Mesenchymal stem cell (in vitro differentiated cells and primary cell): ENCODE measurements around the gene PHF20.

Experiments used
- DNase-seq: peaks from one replicate; pipeline ENCODE4 v3.0.0-alpha.2; 2013
- H2AFZ ChIP-seq: one replicate; pipeline ENCODE4 v1.6.1; 2013; ENCODE audit warnings: low read depth, mild to moderate bottlenecking, control low read depth, inconsistent platforms, low read length, moderate library complexity
- H2AK5ac ChIP-seq: 2 replicates; pipeline ENCODE4 v1.6.1; 2013; ENCODE audit warnings: low read length, moderate library complexity, mild to moderate bottlenecking, inconsistent platforms; ENCODE audit not compliant: severe bottlenecking
- H2BK120ac ChIP-seq: one replicate; pipeline ENCODE4 v1.6.1; 2013; ENCODE audit warnings: low read depth, mild to moderate bottlenecking, inconsistent platforms, low read length, moderate library complexity
- H2BK12ac ChIP-seq, 2 experiments: one replicate each; pipeline ENCODE4 v1.6.1; 2013; ENCODE audit warnings: inconsistent platforms in 2 of 2, low read length in 2 of 2, mild to moderate bottlenecking in 2 of 2, moderate library complexity in 2 of 2, control low read depth in 1 of 2
- H2BK15ac ChIP-seq: one replicate; pipeline ENCODE4 v1.6.1; 2013; ENCODE audit warnings: mild to moderate bottlenecking, low read depth, inconsistent platforms; ENCODE audit not compliant: poor library complexity, severe bottlenecking
- H2BK5ac ChIP-seq: 2 replicates; pipeline ENCODE4 v1.6.1; 2013; ENCODE audit warnings: low read depth, mild to moderate bottlenecking, low read length, control low read depth, inconsistent platforms; ENCODE audit not compliant: poor library complexity, severe bottlenecking
- H3K14ac ChIP-seq, 2 experiments: one replicate each; pipeline ENCODE4 v1.6.1; 2013; ENCODE audit warnings: inconsistent platforms in 2 of 2, low read length in 2 of 2, control low read depth in 1 of 2, mild to moderate bottlenecking in 1 of 2, moderate library complexity in 1 of 2
- H3K18ac ChIP-seq, 2 experiments: one replicate each; pipeline ENCODE4 v1.6.1; 2013; ENCODE audit warnings: inconsistent platforms in 2 of 2, low read length in 2 of 2, control low read depth in 1 of 2, low read depth in 1 of 2, mild to moderate bottlenecking in 1 of 2
- H3K23ac ChIP-seq, 2 experiments: one replicate each; pipeline ENCODE4 v1.6.1; 2013; ENCODE audit warnings: inconsistent platforms in 2 of 2, low read length in 2 of 2, mild to moderate bottlenecking in 2 of 2, moderate library complexity in 2 of 2, control low read depth in 1 of 2
- H3K27ac ChIP-seq: 2 replicates; pipeline ENCODE4 v1.5.1; 2013; ENCODE audit warnings: mild to moderate bottlenecking, moderate library complexity, low read length, control low read depth, inconsistent platforms; ENCODE audit not compliant: poor library complexity, severe bottlenecking
- H3K27me3 ChIP-seq, 2 experiments: 2 replicates each; pipeline versions ENCODE4 v1.6.1 to v1.7.0; 2013; ENCODE audit warnings: low read length in 2 of 2, mild to moderate bottlenecking in 2 of 2, moderate library complexity in 2 of 2, control low read depth in 1 of 2, inconsistent platforms in 1 of 2; ENCODE audit not compliant: control insufficient read depth in 1 of 2, insufficient read depth in 1 of 2
- H3K36me3 ChIP-seq, 2 experiments: 2 replicates each; pipeline versions ENCODE4 v1.6.1 to v1.7.0; 2013; ENCODE audit warnings: low read length in 2 of 2, control low read depth in 1 of 2, inconsistent platforms in 1 of 2, low read depth in 1 of 2, mild to moderate bottlenecking in 1 of 2; ENCODE audit not compliant: insufficient read depth in 2 of 2, control insufficient read depth in 1 of 2
- H3K4ac ChIP-seq, 2 experiments: one replicate each; pipeline ENCODE4 v1.6.1; 2013; ENCODE audit warnings: inconsistent platforms in 2 of 2, low read length in 2 of 2, mild to moderate bottlenecking in 2 of 2, moderate library complexity in 2 of 2, control low read depth in 1 of 2, low read depth in 1 of 2
- H3K4me1 ChIP-seq: 2 replicates; pipeline ENCODE4 v1.6.1; 2013; ENCODE audit warnings: low read depth, low read length, control low read depth; ENCODE audit not compliant: control insufficient read depth, insufficient read depth
- H3K4me2 ChIP-seq: 2 replicates; pipeline ENCODE4 v1.6.1; 2013; ENCODE audit warnings: low read length, mild to moderate bottlenecking, inconsistent platforms; ENCODE audit not compliant: poor library complexity, severe bottlenecking
- H3K4me3 ChIP-seq, 2 experiments: 2 replicates each; pipeline versions ENCODE4 v1.5.1 to v1.7.0; 2013; ENCODE audit warnings: low read length in 2 of 2, mild to moderate bottlenecking in 2 of 2, control low read depth in 1 of 2, low read depth in 1 of 2; ENCODE audit not compliant: insufficient read depth in 1 of 2
- H3K79me1 ChIP-seq: replicated peaks from 2 replicates; pipeline ENCODE4 v1.6.1; 2013; ENCODE audit warnings: mild to moderate bottlenecking, control low read depth, low read length, inconsistent platforms; ENCODE audit not compliant: poor library complexity, severe bottlenecking
- H3K9ac ChIP-seq: 2 replicates; pipeline ENCODE4 v1.7.0; 2013; ENCODE audit warnings: mild to moderate bottlenecking, low read length, moderate library complexity
- H3K9me3 ChIP-seq: 2 replicates; pipeline ENCODE4 v1.7.0; 2013; ENCODE audit warnings: mild to moderate bottlenecking, low read length; ENCODE audit not compliant: control insufficient read depth
- H4K8ac ChIP-seq: one replicate; pipeline ENCODE4 v1.6.1; 2013; ENCODE audit warnings: inconsistent platforms, mild to moderate bottlenecking, low read length, moderate library complexity
- H4K91ac ChIP-seq: one replicate; pipeline ENCODE4 v1.6.1; 2013; ENCODE audit warnings: mild to moderate bottlenecking, low read length, inconsistent platforms
- WGBS: methylation state at CpG from one replicate; pipeline ENCODE4 v1.1.7; 2013; ENCODE audit warnings: mixed read lengths; 5-methylcytosine and 5-hydroxymethylcytosine counted together

PHF20 gene

GRCh38 chr20:35876033-35876320 is 104.2 kb downstream of the PHF20 start:
- no peak overlapping the region for H3K14ac ChIP-seq
- no peak for DNase-seq
- no peak overlapping the region for H2BK15ac ChIP-seq
- H3K9ac ChIP-seq, result peak overlapping the region; percentile 35
- no peak overlapping the region for H3K18ac ChIP-seq
- no peak overlapping the region for H2BK12ac ChIP-seq
- H2AFZ ChIP-seq, result no peak overlapping the region
- no peak overlapping the region for H2BK120ac ChIP-seq
- H2BK5ac ChIP-seq, result no peak overlapping the region
- H3K9me3 ChIP-seq, result no peaks in the 10 kb centered on the region
- no peak overlapping the region for H3K4me2 ChIP-seq
- H3K4ac ChIP-seq, result no peak overlapping the region
- no peak overlapping the region for H3K23ac ChIP-seq
- H3K79me1 ChIP-seq, result peaks cover 11% of the 10 kb centered on the region
- peaks cover 0 to 14% of the 10 kb centered on the region in 2 experiments for H3K36me3 ChIP-seq
- peak overlapping the region; percentile 85 for H3K27ac ChIP-seq
- H2AK5ac ChIP-seq, result no peak overlapping the region
- H3K4me1 ChIP-seq, result peaks cover 5% of the 10 kb centered on the region
- no peak overlapping the region for H4K91ac ChIP-seq
- WGBS, result 78% methylated on average over 2 of the region's 3 CpGs
- H4K8ac ChIP-seq, result no peak overlapping the region
- no peak overlapping the region for H3K4me3 ChIP-seq
- H3K27me3 ChIP-seq, result no peaks in the 10 kb centered on the region

DNA sequence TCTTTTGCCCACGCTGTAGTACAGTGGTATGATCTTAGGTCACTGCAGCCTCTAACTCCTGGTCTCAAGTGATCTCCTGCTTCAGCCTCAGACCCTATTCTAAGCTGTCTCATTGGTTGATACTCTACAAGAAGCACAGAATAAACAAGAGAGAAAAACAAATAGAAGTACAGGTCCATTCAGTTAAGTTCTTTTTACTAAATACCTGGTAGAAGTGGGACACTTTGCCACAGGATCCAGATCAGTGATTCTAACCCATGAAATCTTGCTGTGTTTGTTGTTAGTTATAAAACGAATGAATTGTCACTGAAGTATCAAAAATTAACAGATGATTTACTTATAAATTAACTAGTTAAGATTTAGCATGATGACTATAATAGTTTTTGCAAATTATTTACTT is 105.8 kb downstream of the PHF20 start:
- no peak overlapping the region for H4K91ac ChIP-seq
- no peaks in the 10 kb centered on the region for H3K9me3 ChIP-seq
- H3K4ac ChIP-seq, result no peak overlapping the region
- no peak overlapping the region for H3K23ac ChIP-seq
- no peak overlapping the region for H2BK5ac ChIP-seq
- peaks cover 11% of the 10 kb centered on the region for H3K79me1 ChIP-seq
- H3K18ac ChIP-seq, result no peak overlapping the region
- H2AK5ac ChIP-seq, result no peak overlapping the region
- no peak overlapping the region for H3K14ac ChIP-seq
- no peak overlapping the region for H2BK12ac ChIP-seq
- no peak overlapping the region for H3K4me3 ChIP-seq
- no peak overlapping the region for H2BK120ac ChIP-seq
- H3K36me3 ChIP-seq, result peaks cover 0 to 11% of the 10 kb centered on the region in 2 experiments
- H4K8ac ChIP-seq, result no peak overlapping the region
- no peak overlapping the region for H3K9ac ChIP-seq
- peaks cover 4% of the 10 kb centered on the region for H3K4me1 ChIP-seq
- H2BK15ac ChIP-seq, result no peak overlapping the region
- no CpG with 5 or more reads among the region's 2 CpGs for WGBS
- H3K27ac ChIP-seq, result no peak overlapping the region
- no peaks in the 10 kb centered on the region for H3K27me3 ChIP-seq
- no peak for DNase-seq
- H2AFZ ChIP-seq, result no peak overlapping the region
- H3K4me2 ChIP-seq, result no peak overlapping the region

DNA sequence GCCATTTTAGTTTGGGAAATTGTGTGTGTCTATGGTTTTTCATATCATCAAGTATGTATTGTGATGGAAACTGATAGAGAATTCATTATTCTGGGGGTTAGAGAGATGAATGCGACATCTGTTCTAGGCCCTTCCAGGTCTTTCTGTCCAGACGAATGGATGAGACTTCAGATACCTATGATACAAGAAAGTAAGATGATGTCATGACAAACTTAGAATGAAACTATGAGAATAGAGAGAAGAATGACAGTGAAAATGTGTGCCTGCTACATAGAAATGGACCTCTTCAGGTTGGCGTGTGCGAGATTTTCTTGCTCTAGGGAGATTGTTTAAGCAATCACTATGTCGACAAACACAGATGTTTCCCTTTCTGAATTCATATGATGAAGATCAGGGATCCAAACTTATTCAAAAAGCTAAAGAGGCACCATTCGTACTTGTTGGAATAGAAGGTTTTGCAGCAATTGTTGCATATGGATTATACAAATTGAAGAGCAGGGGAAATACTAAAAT is 106.4 kb downstream of the PHF20 start:
- Histone ChIP-seq H3K23ac (no peak overlapping the region), H2AK5ac (no peak overlapping the region), H3K4me3 (no peak overlapping the region), H2BK120ac (no peak overlapping the region), H3K4ac (no peak overlapping the region), H3K4me2 (no peak overlapping the region), H3K36me3 (peaks cover 0 to 6% of the 10 kb centered on the region in 2 experiments), H2BK15ac (no peak overlapping the region), H3K18ac (no peak overlapping the region), H4K8ac (no peak overlapping the region), H2BK12ac (no peak overlapping the region), H3K27me3 (no peaks in the 10 kb centered on the region), H2BK5ac (no peak overlapping the region), H3K79me1 (peaks cover 11% of the 10 kb centered on the region), H3K4me1 (peaks cover 4% of the 10 kb centered on the region), H3K27ac (no peak overlapping the region), H3K9me3 (no peaks in the 10 kb centered on the region), H2AFZ (no peak overlapping the region), H4K91ac (no peak overlapping the region), H3K9ac (no peak overlapping the region), H3K14ac (no peak overlapping the region)
- DNase-seq, result no peak
- WGBS, result 96% methylated on average over 6 of the region's 6 CpGs

DNA sequence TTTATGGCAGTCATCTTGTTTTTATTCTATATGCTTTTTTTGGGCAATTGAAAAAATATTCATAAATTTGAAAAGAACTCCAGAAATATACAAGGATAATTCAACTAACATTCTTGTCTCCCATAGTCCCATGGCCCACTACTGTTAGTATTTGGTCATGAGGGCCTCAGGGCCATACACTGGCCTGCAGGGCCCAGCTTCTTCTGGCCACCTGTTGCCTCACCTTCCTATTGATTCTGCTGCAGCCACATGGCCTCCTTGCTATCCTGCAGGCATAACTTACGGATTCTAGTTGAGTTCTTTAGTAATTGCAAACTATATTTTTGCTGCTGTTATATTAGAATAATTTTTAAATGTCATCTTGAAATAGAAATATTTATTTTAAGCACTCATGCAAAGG is 109.9 kb downstream of the PHF20 start:
- no peak overlapping the region for H2BK5ac ChIP-seq
- no peak overlapping the region for H2AFZ ChIP-seq
- H2BK12ac ChIP-seq, result no peak overlapping the region
- H3K4me2 ChIP-seq, result no peak overlapping the region
- H2BK15ac ChIP-seq, result no peak overlapping the region
- H3K4ac ChIP-seq, result no peak overlapping the region
- WGBS, result no CpG with 5 or more reads among the region's 1 CpG
- H3K27ac ChIP-seq, result no peak overlapping the region
- peaks cover 10% of the 10 kb centered on the region for H3K4me1 ChIP-seq
- no peak overlapping the region for H2BK120ac ChIP-seq
- H3K27me3 ChIP-seq, result no peaks in the 10 kb centered on the region
- DNase-seq, result no peak
- H3K18ac ChIP-seq, result no peak overlapping the region
- H3K14ac ChIP-seq, result no peak overlapping the region
- no peak overlapping the region for H3K23ac ChIP-seq
- H3K36me3 ChIP-seq, result peaks cover 3 to 6% of the 10 kb centered on the region in 2 experiments
- no peak overlapping the region for H2AK5ac ChIP-seq
- H4K91ac ChIP-seq, result no peak overlapping the region
- H3K9me3 ChIP-seq, result no peaks in the 10 kb centered on the region
- no peak overlapping the region for H4K8ac ChIP-seq
- no peak overlapping the region for H3K4me3 ChIP-seq
- peak overlapping the region; percentile 88 for H3K9ac ChIP-seq
- peaks cover 11% of the 10 kb centered on the region for H3K79me1 ChIP-seq
